Kidney (tissue), 14 donors: Measurements from ENCODE around the gene RPTOR. TPM values are rescaled to one million over a fixed set of nuclear protein-coding genes. Genes with fewer than 3 reads are reported as not detected.
A peak's percentile ranks its signal among the peaks of the same experiment; 100 is the strongest.

ENCODE experiments used
- DNase-seq, 5 donors: peaks; one replicate each; pipeline ENCODE4 v3.0.0-alpha.2; 2013 to 2020
- FAIRE-seq: peaks from 2 replicates; lab custom pipeline; 2012; peaks lifted over from hg19 to GRCh38; lab: Jason Lieb, UNC
- H3K27ac ChIP-seq, 2 donors: one replicate each; pipeline ENCODE4 v1.7.0; 2013; ENCODE audit warnings: low read depth in 2 of 2, low read length in 2 of 2, inconsistent platforms in 1 of 2
- H3K27me3 ChIP-seq: one replicate; pipeline ENCODE4 v1.7.1; 2013; ENCODE audit warnings: low read length, inconsistent platforms; ENCODE audit not compliant: control insufficient read depth, insufficient read depth
- H3K36me3 ChIP-seq, 3 donors: one replicate each; pipeline versions ENCODE4 v1.7.0 to v1.7.1; 2013; ENCODE audit warnings: low read length in 3 of 3, control low read depth in 1 of 3, inconsistent platforms in 1 of 3; ENCODE audit not compliant: insufficient read depth in 3 of 3, control insufficient read depth in 2 of 3
- H3K4me1 ChIP-seq, 3 donors: one replicate each; pipeline versions ENCODE4 v1.7.0 to v1.7.1; 2013; ENCODE audit warnings: low read length in 3 of 3, inconsistent platforms in 1 of 3, low read depth in 1 of 3; ENCODE audit not compliant: control insufficient read depth in 2 of 3, insufficient read depth in 2 of 3
- H3K4me3 ChIP-seq, 3 donors: one replicate each; pipeline versions ENCODE4 v1.7.0 to v1.8.1; 2013; ENCODE audit warnings: low read length in 3 of 3, control low read depth in 1 of 3, inconsistent platforms in 1 of 3
- H3K9ac ChIP-seq, 3 donors: one replicate each; pipeline versions ENCODE4 v1.7.0 to v1.7.1; 2013; ENCODE audit warnings: low read length in 3 of 3, control low read depth in 1 of 3, inconsistent platforms in 1 of 3
- H3K9me3 ChIP-seq, 3 donors: one replicate each; pipeline versions ENCODE4 v1.7.0 to v1.7.1; 2013; ENCODE audit warnings: low read length in 3 of 3, control low read depth in 1 of 3, inconsistent platforms in 1 of 3; ENCODE audit not compliant: control insufficient read depth in 2 of 3, insufficient read depth in 1 of 3
- CTCF ChIP-seq: IDR thresholded peaks from 3 replicates; pipeline ENCODE4 v1.5.1; 2012; ENCODE audit warnings: mild to moderate bottlenecking, moderate library complexity, borderline replicate concordance; ENCODE audit not compliant: insufficient read depth; ENCODE audit errors: extremely low read depth
- intact Hi-C: fragments of 100-400 bp; cut with DNase I; formaldehyde crosslinking; loops from one replicate; pipeline ENCODE4 v1.11.1; 2022
- polyA plus RNA-seq: library from polyadenylated mRNA; stranded (reverse); fragments of 350-450 nt; fragmentation: Illumina TruSeq; extraction: RNeasy Lipid Tissue Mini Kit (QIAGEN cat#74804); gene quantifications from one replicate; pipeline ENCODE4 v1.2.3, GENCODE V29; 2014; ENCODE audit warnings: low read depth, low replicate concordance; ENCODE audit not compliant: insufficient read depth
- total RNA-seq: library from RNA; stranded (reverse); fragmentation: NEBNext Ultra II Directional; extraction: Animal tissue kit (Norgen Biotek cat#: 25700); gene quantifications from one replicate; pipeline ENCODE4 v1.2.1, GENCODE V29; 2021
- donor health status: control.
- donor health status: control.
- donor health status: control.
- donor health status: control.
- donor health status: control.
- donor health status: DM: yes; HTN: yes; CAD: no.
- donor health status: Normal renal cell carcinoma (clear cell type).

RPTOR gene
- total and polyA plus RNA-seq, 2 donors from 2014 or later = 5.5 to 37.6 TPM

DNA sequence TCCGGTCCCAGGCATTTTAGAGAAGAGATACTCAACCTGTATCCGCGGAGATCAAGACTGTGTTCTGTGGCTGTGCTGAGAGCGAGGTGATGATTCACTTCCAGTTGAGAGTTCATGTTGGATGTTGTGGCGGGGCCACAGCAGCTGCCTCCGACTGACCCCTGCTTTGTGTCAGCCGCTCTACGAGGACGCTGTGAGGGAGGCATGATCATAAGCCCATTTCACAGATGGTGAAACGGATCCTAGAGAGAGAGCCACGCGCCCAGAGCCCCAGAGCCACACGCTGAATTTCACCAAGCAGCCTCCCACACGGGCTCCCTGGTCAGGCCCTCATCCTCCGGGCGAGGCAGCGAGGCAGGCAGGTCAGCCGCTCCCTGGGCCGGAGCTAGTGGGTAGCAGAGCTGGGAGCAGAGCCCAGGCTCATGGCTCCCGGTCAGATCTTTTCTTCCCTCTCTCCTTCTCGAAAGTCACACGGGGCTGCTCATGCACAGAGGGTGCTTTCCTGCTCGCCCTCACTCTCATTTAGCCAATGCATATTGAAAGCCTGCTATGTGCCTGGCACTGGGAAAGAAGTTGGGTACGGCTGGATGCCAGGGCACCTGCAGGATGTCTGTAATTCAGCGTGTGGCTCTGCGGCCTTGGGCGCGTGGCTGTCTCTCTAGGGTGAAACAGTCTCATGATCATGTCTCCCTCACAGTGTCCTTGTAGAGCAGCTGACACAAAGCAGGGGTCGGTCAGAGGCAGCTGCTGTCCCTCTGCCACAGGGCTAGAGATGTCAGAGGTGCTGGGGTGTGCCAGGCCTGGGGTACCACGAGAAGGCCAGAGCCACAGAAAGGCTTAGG is 291.4 kb downstream of the RPTOR start:
- Histone ChIP-seq H3K9me3 (peaks cover 0 to 3% (median 0%) of the 10 kb centered on the region in 3 donors), H3K27me3 (no peaks in the 10 kb centered on the region), H3K4me1 (peaks cover 0 to 7% (median 3%) of the 10 kb centered on the region in 3 donors), H3K27ac (no peak overlapping the region), H3K4me3 (no peak overlapping the region), H3K9ac (no peak overlapping the region), H3K36me3 (no peaks in the 10 kb centered on the region)
- peak in 1 of 5 donors; percentile 37 for DNase-seq
- intact Hi-C loops = no loop called here
- TF ChIP-seq CTCF = no peak
- no peak for FAIRE-seq

DNA sequence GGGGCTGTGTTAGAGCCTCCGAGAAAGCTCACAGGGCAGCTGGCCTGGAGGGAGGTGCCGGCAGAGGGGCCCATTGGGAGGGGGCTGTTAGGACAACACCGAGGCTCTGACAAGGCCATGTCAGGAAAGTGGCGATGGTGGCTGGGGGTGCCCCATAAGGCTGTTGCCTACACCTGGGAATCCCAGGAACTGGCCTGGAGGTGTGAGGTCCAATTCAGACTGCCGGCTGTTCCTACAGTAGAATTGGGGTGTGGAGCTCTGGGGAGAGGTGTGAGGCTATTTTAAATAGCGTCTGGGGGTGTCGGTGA is 292.0 kb downstream of the RPTOR start:
- peaks cover 0 to 7% (median 3%) of the 10 kb centered on the region in 3 donors for H3K4me1 ChIP-seq
- no peak overlapping the region for H3K4me3 ChIP-seq
- FAIRE-seq (no peak), DNase-seq (peak in 1 of 5 donors; percentile 56)
- H3K27ac ChIP-seq = no peak overlapping the region
- no peaks in the 10 kb centered on the region for H3K27me3 ChIP-seq
- intact Hi-C loops = no loop called here
- H3K9me3 ChIP-seq = peaks cover 0 to 1% (median 0%) of the 10 kb centered on the region in 3 donors
- TF ChIP-seq CTCF = no peak
- H3K36me3 ChIP-seq = no peaks in the 10 kb centered on the region
- no peak overlapping the region for H3K9ac ChIP-seq

DNA sequence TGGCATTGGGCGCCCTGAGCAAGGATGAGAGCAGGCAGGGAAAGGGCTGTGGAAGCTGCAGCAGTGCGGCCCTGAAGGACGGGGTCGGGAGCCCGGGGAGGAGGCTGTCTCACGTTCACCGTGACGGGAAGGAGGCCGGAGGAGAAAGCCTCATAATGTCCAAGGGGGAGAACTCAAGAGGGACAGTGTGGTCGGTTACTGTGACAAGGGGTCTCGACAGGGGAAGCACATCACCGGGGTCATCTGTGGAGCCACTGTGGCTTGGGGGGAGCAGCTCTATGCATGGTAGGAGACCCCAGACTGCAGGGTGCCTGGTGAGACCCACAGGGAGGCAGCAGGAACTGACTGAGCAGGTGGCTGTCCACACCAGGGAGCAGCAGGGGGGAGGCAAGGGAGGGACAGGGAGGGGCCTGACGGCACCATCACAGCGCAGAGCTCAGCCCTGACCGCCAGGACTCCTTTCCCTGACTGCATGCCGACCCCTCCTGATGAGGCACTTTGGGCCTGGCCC is 292.4 kb downstream of the RPTOR start:
- Histone ChIP-seq H3K27me3 (no peaks in the 10 kb centered on the region), H3K4me1 (peaks cover 0 to 7% (median 3%) of the 10 kb centered on the region in 3 donors), H3K36me3 (no peaks in the 10 kb centered on the region), H3K27ac (no peak overlapping the region), H3K9ac (no peak overlapping the region), H3K4me3 (no peak overlapping the region), H3K9me3 (no peaks in the 10 kb centered on the region)
- intact Hi-C loops = no loop called here
- no peak for TF ChIP-seq CTCF
- peak in 1 of 5 donors; percentile 64 for DNase-seq
- FAIRE-seq = no peak
